K562 (cell line): ENCODE measurements around the gene PGP. TPM values are rescaled to one million over a fixed set of nuclear protein-coding genes. Genes with fewer than 3 reads are reported as not detected.

ENCODE experiments used
- BCOR ChIP-seq: fragments of 450-650 bp; IDR thresholded peaks from 2 replicates; pipeline ENCODE4 v1.6.1; 2016
- CBX3 ChIP-seq, 2 experiments: IDR thresholded peaks; 1 replicate in 1 of 2; 2 replicates in 1 of 2; pipeline ENCODE4 v1.6.1; 2012; ENCODE audit warnings: inconsistent platforms in 2 of 2, low read length in 2 of 2, borderline replicate concordance in 1 of 2, control low read depth in 1 of 2
- CCAR2 ChIP-seq: fragments of 200-400 bp; formaldehyde crosslinking; IDR thresholded peaks from 2 replicates; pipeline ENCODE4 v1.6.1; 2017; ENCODE audit warnings: mild to moderate bottlenecking, low read depth, low read length
- CTBP1 ChIP-seq: fragments of 450-650 bp; IDR thresholded peaks from 2 replicates; pipeline ENCODE4 v1.6.1; 2016; ENCODE audit warnings: borderline replicate concordance
- ETV6 ChIP-seq, 3 experiments: fragments of 150-350 bp in 1 of 3; sonication (generic) in 1 of 3; formaldehyde crosslinking in 1 of 3; IDR thresholded peaks; 2 replicates each; pipeline versions ENCODE4 v1.6.1 to v1.8.0; 2014 to 2022; ENCODE audit warnings: borderline replicate concordance in 2 of 3, low read depth in 2 of 3, antibody characterized with exemption in 1 of 3, low read length in 1 of 3, mild to moderate bottlenecking in 1 of 3, missing genetic modification reagents in 1 of 3
- FOS ChIP-seq: IDR thresholded peaks from 3 replicates; pipeline ENCODE4 v1.6.1; 2011; ENCODE audit not compliant: insufficient read length; ENCODE audit errors: extremely low read depth
- MTA3 ChIP-seq: fragments of 450-650 bp; formaldehyde crosslinking; IDR thresholded peaks from 2 replicates; pipeline ENCODE4 v1.6.1; 2017; ENCODE audit warnings: mild to moderate bottlenecking, borderline replicate concordance
- NFE2 ChIP-seq: IDR thresholded peaks from 2 replicates; pipeline ENCODE4 v1.6.1; 2014; ENCODE audit warnings: antibody characterized with exemption, low read depth
- STAT6 ChIP-seq: sonication (generic); formaldehyde crosslinking; IDR thresholded peaks from 2 replicates; pipeline ENCODE4 v1.8.1; 2023; ENCODE audit warnings: mild to moderate bottlenecking, missing genetic modification reagents
- TCF7 ChIP-seq: sonication (generic); IDR thresholded peaks from 2 replicates; pipeline ENCODE4 v1.6.1; 2016; ENCODE audit warnings: antibody characterized with exemption, borderline replicate concordance
- THAP7 ChIP-seq: fragments of 250-450 bp; sonication (Bioruptor Pico); IDR thresholded peaks from 2 replicates; pipeline ENCODE4 v1.5.0; 2021
- USF2 ChIP-seq: sonication (generic); formaldehyde crosslinking; IDR thresholded peaks from 2 replicates; pipeline ENCODE4 v1.5.0; 2020; ENCODE audit warnings: missing genetic modification reagents
- ZNF764 ChIP-seq: fragments of 250-450 bp; sonication (Bioruptor Pico); IDR thresholded peaks from 2 replicates; pipeline ENCODE4 v1.4.0; 2020; ENCODE audit warnings: low read depth, mild to moderate bottlenecking, moderate library complexity
- polyA plus RNA-seq, 8 experiments: library from polyadenylated mRNA; depleted of rRNA in 4 of 8; stranded (reverse) in 5 of 8; unstranded in 3 of 8; fragments of >200 nt; fragmentation: Nextera tagmentation in 2 of 8; fragmentation: Illumina TruSeq in 1 of 8; extraction: Ambion mirVana in 2 of 8; extraction: Trizol in 1 of 8; gene quantifications; 2 replicates each; pipeline versions ENCODE4 v1.2.1 to v1.2.3, GENCODE V29; 2011 to 2014; ENCODE audit warnings: inconsistent platforms in 1 of 8, missing spikeins in 1 of 8
- total RNA-seq, 7 experiments: library from RNA; depleted of rRNA in 6 of 7; stranded (reverse); fragments of >200 nt in 6 of 7; fragmentation: Illumina TruSeq in 2 of 7; extraction: Trizol in 2 of 7; gene quantifications; 2 replicates each; pipeline versions ENCODE4 v1.2.1 to v1.2.3, GENCODE V29; 2011 to 2021; ENCODE audit warnings: low replicate concordance in 1 of 7

The PGP gene
- total and polyA plus RNA-seq, 9 of the 15 experiments (the other 6 are each of a cell fraction or from before 2014, with no cell fraction given), result 1.1 to 57.6 (median 19.6) TPM

- TF ChIP-seq MTA3 (peak; percentile 93; the same call in 1 of the 2 replicates), ZNF764 (CRISPR knock-in tag) (no peak), CCAR2 (no peak), NFE2 (no peak), CTBP1 (peak; percentile 96), ETV6 (IDR thresholded peaks at IDR 0.05; ENCODE audit: borderline replicate concordance in 1 of 2, low read depth in 2 of 2, low read length in 1 of 2) (no peak), ETV6 (CRISPR knock-in tag; IDR thresholded peaks at IDR 0.05; ENCODE audit: borderline replicate concordance) (no peak), TCF7 (no peak), THAP7 (peak; percentile 47; the same call in 1 of the 2 replicates), USF2 (CRISPR knock-in tag) (no peak), STAT6 (CRISPR knock-in tag) (no peak), BCOR (peak; percentile 42; the same call in 1 of the 2 replicates), CBX3 (IDR thresholded peaks at IDR 0.05; ENCODE audit: borderline replicate concordance in 1 of 2, low read length in 2 of 2) (no peak; a peak in 1 of 3 replicates), FOS (no peak)
Measured at GRCh38 chr16:2251296-2252111, 36.9 kb upstream of the PGP start, which contains the start of gene ECI1 (continued).
